ENCODE results near the gene CCDC30. TPM values are rescaled to one million over a fixed set of nuclear protein-coding genes. Genes with fewer than 3 reads are reported as not detected.

Gene CCDC30
- total and polyA plus RNA-seq, 10 of the 15 experiments (the other 5 are each of a cell fraction or from before 2014, with no cell fraction given) = 0.46 to 1.8 (median 1.0) TPM

- Histone ChIP-seq H3K36me3 (ENCODE audit: control insufficient read depth in 2 of 2, insufficient read depth in 2 of 2, low read length in 1 of 2) (no peaks in the 10 kb centered on the region), H3K9me3 (replicated peaks; ENCODE audit: control insufficient read depth, insufficient read depth, low read length) (no peaks in the 10 kb centered on the region), H3K4me2 (ENCODE audit: control insufficient read depth, insufficient read depth) (no peak overlapping the region), H3K9ac (ENCODE audit: control insufficient read depth, insufficient read depth, low read length) (no peak overlapping the region), H3K4me3 (no peak overlapping the region), H2AFZ (ENCODE audit: control insufficient read depth, low read depth, low read length) (no peak overlapping the region), H4K20me1 (ENCODE audit: control insufficient read depth, insufficient read depth) (no peaks in the 10 kb centered on the region), H3K27me3 (replicated peaks in 1 of 2; ENCODE audit: control insufficient read depth in 2 of 2, insufficient read depth in 2 of 2, low read length in 1 of 2) (no peaks in the 10 kb centered on the region; a peak in 1 of 4 replicates), H3K4me1 (ENCODE audit: control insufficient read depth, insufficient read depth, low read length) (no peaks in the 10 kb centered on the region), H3K79me2 (ENCODE audit: control insufficient read depth, insufficient read depth, low read length) (no peaks in the 10 kb centered on the region), H3K27ac (ENCODE audit: control insufficient read depth, insufficient read depth) (no peak overlapping the region)
- TF ChIP-seq DPF2 (IDR thresholded peaks at IDR 0.05) (no peak), NFYB (IDR thresholded peaks at IDR 0.05; ENCODE audit: insufficient read depth, low read depth, low read length) (no peak), NFXL1 (IDR thresholded peaks at IDR 0.05; ENCODE audit: borderline replicate concordance) (no peak)
- TF ChIP-seq, protein P1, sequence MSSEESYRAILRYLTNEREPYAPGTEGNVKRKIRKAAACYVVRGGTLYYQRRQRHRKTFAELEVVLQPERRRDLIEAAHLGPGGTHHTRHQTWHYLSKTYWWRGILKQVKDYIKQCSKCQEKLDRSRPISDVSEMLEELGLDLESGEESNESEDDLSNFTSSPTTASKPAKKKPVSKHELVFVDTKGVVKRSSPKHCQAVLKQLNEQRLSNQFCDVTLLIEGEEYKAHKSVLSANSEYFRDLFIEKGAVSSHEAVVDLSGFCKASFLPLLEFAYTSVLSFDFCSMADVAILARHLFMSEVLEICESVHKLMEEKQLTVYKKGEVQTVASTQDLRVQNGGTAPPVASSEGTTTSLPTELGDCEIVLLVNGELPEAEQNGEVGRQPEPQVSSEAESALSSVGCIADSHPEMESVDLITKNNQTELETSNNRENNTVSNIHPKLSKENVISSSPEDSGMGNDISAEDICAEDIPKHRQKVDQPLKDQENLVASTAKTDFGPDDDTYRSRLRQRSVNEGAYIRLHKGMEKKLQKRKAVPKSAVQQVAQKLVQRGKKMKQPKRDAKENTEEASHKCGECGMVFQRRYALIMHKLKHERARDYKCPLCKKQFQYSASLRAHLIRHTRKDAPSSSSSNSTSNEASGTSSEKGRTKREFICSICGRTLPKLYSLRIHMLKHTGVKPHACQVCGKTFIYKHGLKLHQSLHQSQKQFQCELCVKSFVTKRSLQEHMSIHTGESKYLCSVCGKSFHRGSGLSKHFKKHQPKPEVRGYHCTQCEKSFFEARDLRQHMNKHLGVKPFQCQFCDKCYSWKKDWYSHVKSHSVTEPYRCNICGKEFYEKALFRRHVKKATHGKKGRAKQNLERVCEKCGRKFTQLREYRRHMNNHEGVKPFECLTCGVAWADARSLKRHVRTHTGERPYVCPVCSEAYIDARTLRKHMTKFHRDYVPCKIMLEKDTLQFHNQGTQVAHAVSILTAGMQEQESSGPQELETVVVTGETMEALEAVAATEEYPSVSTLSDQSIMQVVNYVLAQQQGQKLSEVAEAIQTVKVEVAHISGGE (CRISPR knock-in tag; IDR thresholded peaks at IDR 0.05) = no peak
- DNase-seq (ENCODE audit: low read depth, low spot score) (no peak), FAIRE-seq (no peak), ATAC-seq (no peak)
- POLR2A ChIA-PET = no interaction called here
- SMC1A ChIA-PET (ENCODE audit: uncharacterized antibody, unreplicated experiment) = no interaction called here
- RAD21 ChIA-PET (ENCODE audit: unreplicated experiment) = no interaction called here
- 53% methylated on average over 5 of the region's 5 CpGs for WGBS (ENCODE audit: insufficient coverage, insufficient replicate concordance, low lambda C conversion rate, missing lambda C conversion rate)
- CTCF ChIA-PET = interaction anchor here (0.6 kb wide), 1 partner anchor 136 kb away, joined by 3 read pairs; no protein-coding TSS in a partner anchor
- in situ Hi-C loops (cut with MboI) = no loop called here
- intact Hi-C loops (cut with micrococcal nuclease; ENCODE audit: unreplicated experiment) = no loop called here
- no TSS peak for BruUV-seq (replicated peaks)
Measured at GRCh38 chr1:42419126-42419821, 43.8 kb upstream of the CCDC30 start.

Data from GM12878 (cell line).